Vagina (tissue), 2 donors: ENCODE measurements around the gene CREB3L1.

Source experiments
- POLR2A ChIP-seq, 2 donors: fragments of 450-650 bp; IDR thresholded peaks; one replicate each; pipeline ENCODE4 v1.6.1; 2017; ENCODE audit warnings: antibody characterized with exemption in 2 of 2, mild to moderate bottlenecking in 2 of 2, moderate library complexity in 2 of 2
- POLR2AphosphoS5 ChIP-seq, 2 donors: sonication (generic); formaldehyde crosslinking; IDR thresholded peaks; one replicate each; pipeline ENCODE4 v1.9.0; 2017; ENCODE audit warnings: antibody characterized with exemption in 2 of 2, mild to moderate bottlenecking in 2 of 2, low read depth in 1 of 2; ENCODE audit not compliant: insufficient read depth in 1 of 2
- TF ChIP-seq, protein P1 (sequence below), 3 experiments: fragments of 450-650 bp in 2 of 3; fragments of 200-600 bp in 1 of 3; sonication (generic) in 1 of 3; IDR thresholded peaks; one replicate each; pipeline ENCODE4 v1.5.1; 2017 to 2019; ENCODE audit warnings: antibody characterized with exemption in 3 of 3, mild to moderate bottlenecking in 2 of 3, moderate library complexity in 2 of 3

DNA sequence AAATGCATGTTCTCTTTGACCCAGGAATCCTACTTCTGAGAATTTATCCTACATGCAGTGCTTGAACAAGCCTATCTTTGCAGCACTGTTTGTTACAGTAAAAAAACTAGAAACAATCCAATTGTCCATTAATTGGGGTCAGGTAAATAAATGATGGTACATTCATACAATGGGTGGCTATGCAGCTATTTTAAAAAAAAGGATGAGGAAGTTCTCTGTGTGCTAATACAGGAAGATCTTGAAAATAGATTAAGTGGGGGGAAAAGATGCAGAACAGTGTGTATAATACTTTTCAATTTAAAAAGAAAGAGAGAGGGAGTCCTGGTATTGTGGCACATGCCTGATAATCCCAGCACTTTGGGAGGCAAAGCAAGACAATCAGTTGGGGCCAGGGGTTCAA is 9.5 kb upstream of the CREB3L1 start:
- no peak for TF ChIP-seq POLR2AphosphoS5 (IDR thresholded peaks at IDR 0.05; ENCODE audit: insufficient read depth in 1 of 2, low read depth in 1 of 2)
- no peak for TF ChIP-seq POLR2A (IDR thresholded peaks at IDR 0.05)
- TF ChIP-seq, protein P1, sequence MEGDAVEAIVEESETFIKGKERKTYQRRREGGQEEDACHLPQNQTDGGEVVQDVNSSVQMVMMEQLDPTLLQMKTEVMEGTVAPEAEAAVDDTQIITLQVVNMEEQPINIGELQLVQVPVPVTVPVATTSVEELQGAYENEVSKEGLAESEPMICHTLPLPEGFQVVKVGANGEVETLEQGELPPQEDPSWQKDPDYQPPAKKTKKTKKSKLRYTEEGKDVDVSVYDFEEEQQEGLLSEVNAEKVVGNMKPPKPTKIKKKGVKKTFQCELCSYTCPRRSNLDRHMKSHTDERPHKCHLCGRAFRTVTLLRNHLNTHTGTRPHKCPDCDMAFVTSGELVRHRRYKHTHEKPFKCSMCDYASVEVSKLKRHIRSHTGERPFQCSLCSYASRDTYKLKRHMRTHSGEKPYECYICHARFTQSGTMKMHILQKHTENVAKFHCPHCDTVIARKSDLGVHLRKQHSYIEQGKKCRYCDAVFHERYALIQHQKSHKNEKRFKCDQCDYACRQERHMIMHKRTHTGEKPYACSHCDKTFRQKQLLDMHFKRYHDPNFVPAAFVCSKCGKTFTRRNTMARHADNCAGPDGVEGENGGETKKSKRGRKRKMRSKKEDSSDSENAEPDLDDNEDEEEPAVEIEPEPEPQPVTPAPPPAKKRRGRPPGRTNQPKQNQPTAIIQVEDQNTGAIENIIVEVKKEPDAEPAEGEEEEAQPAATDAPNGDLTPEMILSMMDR (IDR thresholded peaks at IDR 0.05), result no peak
